Measurements from ENCODE around the gene CTDSPL2. TPM values are rescaled to one million over a fixed set of nuclear protein-coding genes. Genes with fewer than 3 reads are reported as not detected.

The CTDSPL2 gene
- total RNA-seq (2022; extraction: Qiagen RNA extraction), result 10.8 to 23.1 TPM (median 15.1 TPM) in 5 replicates

GRCh38 chr15:44426975-44427755 lies at the start of gene CTDSPL2:
Gene CTDSPL2 (plus strand): TSS chr15:44427629. CDS start chr15:44459015, 31,386 bp downstream.

GRCh38 chr15:44536962-44537734 lies 109.7 kb downstream of the CTDSPL2 start, which contains the start of gene EIF3J:
Gene EIF3J (plus strand): TSS chr15:44537147. CDS start chr15:44537195, 48 bp downstream.

Other genes with a start within 250 kb of the CTDSPL2 start
- gene FRMD5, start 232.4 kb upstream of the CTDSPL2 start, total RNA-seq (2022; extraction: Qiagen RNA extraction), result 2.2 to 3.2 TPM (median 2.8 TPM) in 5 replicates
- 19.8 to 26.0 TPM (median 24.6 TPM) in 5 replicates for gene GOLM2, start 138.9 kb upstream of the CTDSPL2 start, total RNA-seq (2022; extraction: Qiagen RNA extraction)
- 78.7 to 119 TPM (median 87.3 TPM) in 5 replicates for gene EIF3J, start 109.5 kb downstream of the CTDSPL2 start, total RNA-seq (2022; extraction: Qiagen RNA extraction)
- gene SPG11, start 236.0 kb downstream of the CTDSPL2 start, total RNA-seq (2022; extraction: Qiagen RNA extraction), result 7.9 to 10.2 TPM (median 8.8 TPM) in 5 replicates

Measured in A549 treated with Mapracorat at 1 μM for 4 hours (cell line).